Ishikawa (cell line): Measurements from ENCODE around the gene ISM2.

Experiments
- CEBPB ChIP-seq: IDR thresholded peaks from 2 replicates; pipeline ENCODE4 v1.6.1; 2012
- CREB1 ChIP-seq: IDR thresholded peaks from 2 replicates; pipeline ENCODE4 v1.6.1; 2012; ENCODE audit warnings: low read depth
- EGR1 ChIP-seq: IDR thresholded peaks from 2 replicates; pipeline ENCODE4 v1.6.1; 2012
- EP300 ChIP-seq: IDR thresholded peaks from 2 replicates; pipeline ENCODE4 v1.6.1; 2012; ENCODE audit warnings: borderline replicate concordance
- FOXM1 ChIP-seq: IDR thresholded peaks from 2 replicates; pipeline ENCODE4 v1.6.1; 2012; ENCODE audit warnings: low read depth, borderline replicate concordance
- MAX ChIP-seq: IDR thresholded peaks from 2 replicates; pipeline ENCODE4 v1.6.1; 2012
- RAD21 ChIP-seq: IDR thresholded peaks from 2 replicates; pipeline ENCODE4 v1.6.1; 2012; ENCODE audit warnings: low read depth
- REST ChIP-seq: IDR thresholded peaks from 2 replicates; pipeline ENCODE4 v1.6.1; 2012; ENCODE audit warnings: low read depth, mild to moderate bottlenecking
- TAF1 ChIP-seq: IDR thresholded peaks from 2 replicates; pipeline ENCODE4 v1.6.1; 2012; ENCODE audit warnings: low read depth, mild to moderate bottlenecking
- TCF12 ChIP-seq: IDR thresholded peaks from 2 replicates; pipeline ENCODE4 v1.6.1; 2012; ENCODE audit warnings: low read depth
- TEAD4 ChIP-seq: IDR thresholded peaks from 2 replicates; pipeline ENCODE4 v1.6.1; 2012
- USF1 ChIP-seq: IDR thresholded peaks from 2 replicates; pipeline ENCODE4 v1.6.1; 2012
- YY1 ChIP-seq: IDR thresholded peaks from 2 replicates; pipeline ENCODE4 v1.6.1; 2012; ENCODE audit warnings: low read depth
- ZBTB7A ChIP-seq: IDR thresholded peaks from 2 replicates; pipeline ENCODE4 v1.6.1; 2012; ENCODE audit warnings: low read depth

- TF ChIP-seq REST (no peak), MAX (no peak), ZBTB7A (no peak), TAF1 (no peak), TCF12 (no peak), YY1 (no peak), EP300 (no peak), CEBPB (no peak), RAD21 (no peak), FOXM1 (no peak), EGR1 (no peak), TEAD4 (no peak), USF1 (no peak), CREB1 (no peak)
These were observed 24.0 kb downstream of the ISM2 start for GRCh38 chr14:77474479-77475177.
